Activated T-cell treated with anti-CD3 and anti-CD28 coated beads, Interleukin-2, amount 50 U/mL, for 48 hours (primary cell): ENCODE measurements around the gene MTHFD2L.
"Not testable (repeated sequence)": the region's sequence is repeated elsewhere in the genome, so short reads cannot be mapped to it uniquely, and the experiment has no call there.

Experiments used
- DNase-seq, 2 experiments: peaks; one replicate each; pipeline ENCODE4 v3.0.0-alpha.2; 2020

Gene MTHFD2L

GRCh38 chr4:74157561-74158465 is at the start of gene MTHFD2L:
MTHFD2L (plus strand) TSS chr4:74158118; CDS start chr4:74158139, 21 bp downstream.
- peak; percentile 88 to 92 for DNase-seq

- no peak for DNase-seq
Observed at GRCh38 chr4:74108457-74109115, 49.3 kb upstream of the MTHFD2L start.

DNA sequence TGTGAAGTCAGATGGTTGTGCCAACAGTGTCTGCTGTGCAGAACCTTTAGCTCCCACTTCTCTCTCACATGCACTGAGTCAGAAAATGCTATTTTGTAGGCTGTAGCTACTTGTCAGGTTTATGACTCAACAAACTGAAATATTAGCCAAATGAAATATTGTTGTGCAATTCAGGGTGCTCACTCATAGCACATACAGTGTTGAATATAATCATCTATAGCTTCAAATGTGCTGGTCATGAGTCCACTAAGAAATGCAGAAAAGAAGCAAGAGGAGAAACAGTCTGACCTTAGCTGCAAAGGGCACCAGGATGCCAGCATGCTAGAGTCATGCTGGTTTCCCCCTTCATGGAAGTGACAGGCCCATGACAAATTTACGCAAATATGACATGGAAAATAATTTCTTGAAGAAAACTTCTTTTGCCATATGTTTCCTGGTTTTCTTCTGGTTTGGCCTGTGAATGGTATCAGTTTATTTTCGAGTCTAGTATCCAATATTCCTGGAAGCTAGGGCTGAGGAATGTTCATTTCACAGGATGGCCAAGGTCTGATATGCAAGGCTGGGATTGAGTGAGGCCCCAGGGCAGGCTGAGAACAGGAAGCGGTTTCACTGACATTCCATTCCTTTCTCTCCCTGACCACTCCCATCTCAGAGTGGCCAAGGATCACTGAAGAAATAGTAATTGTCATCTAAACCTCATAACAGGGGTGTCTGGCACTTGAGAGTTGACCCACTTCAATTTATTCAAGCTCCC is 48.6 kb upstream of the MTHFD2L start:
- no peak for DNase-seq

DNA sequence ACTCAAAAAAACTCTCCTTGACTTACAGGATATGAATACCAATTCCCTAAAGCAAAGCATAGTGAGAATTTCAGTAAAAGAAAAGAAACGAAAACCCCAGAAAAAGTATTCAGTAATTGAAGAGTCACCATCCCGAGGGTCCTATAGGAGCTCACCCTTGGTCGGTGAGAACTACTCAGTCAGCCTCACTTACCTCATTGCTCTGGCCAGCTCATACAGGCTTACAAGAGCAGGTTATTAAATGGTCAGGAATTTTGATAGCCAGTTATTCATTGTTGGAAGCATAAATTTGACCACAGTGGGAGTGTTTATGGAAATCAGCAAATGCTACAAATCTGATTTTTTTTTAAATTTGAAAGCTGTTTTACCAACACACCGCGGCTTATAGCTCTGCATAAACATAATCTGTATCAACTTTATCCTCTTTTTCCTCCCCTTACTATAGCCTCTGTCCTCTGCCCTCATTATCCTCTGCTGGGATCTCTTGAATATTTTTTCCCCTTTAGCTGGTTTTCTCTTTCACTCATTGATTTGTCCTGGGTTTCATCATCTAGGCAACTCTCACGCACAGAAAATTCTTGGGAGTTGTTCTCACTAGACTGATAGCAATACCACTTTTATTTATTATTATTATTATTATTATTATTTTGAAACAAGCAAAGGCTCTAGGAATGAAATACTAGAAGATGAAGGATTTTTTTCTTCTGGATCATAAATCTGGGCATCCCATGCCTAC is 47.9 kb upstream of the MTHFD2L start:
- DNase-seq, result no peak

DNA sequence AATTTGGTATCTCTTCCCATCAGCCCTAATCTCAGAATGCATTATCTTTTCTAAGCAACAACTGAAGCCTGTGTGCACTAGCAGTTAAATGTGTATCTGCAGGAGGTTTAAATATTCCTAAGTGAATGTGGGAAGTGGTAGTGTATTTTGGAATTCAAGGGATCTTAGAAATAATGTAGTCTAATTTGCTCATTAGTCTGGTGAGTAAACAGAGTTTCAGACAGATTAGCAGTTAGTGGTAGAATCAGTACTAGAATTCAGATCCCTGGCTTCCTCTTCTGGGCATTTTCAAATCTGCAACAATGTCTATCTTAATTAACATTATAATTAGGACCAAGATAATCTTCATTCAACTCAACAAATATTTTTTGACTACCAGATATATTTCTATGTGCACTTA is 47.2 kb upstream of the MTHFD2L start:
- no peak for DNase-seq

- DNase-seq, result no peak
Observed at GRCh38 chr4:74111306-74111975, 46.5 kb upstream of the MTHFD2L start.

DNA sequence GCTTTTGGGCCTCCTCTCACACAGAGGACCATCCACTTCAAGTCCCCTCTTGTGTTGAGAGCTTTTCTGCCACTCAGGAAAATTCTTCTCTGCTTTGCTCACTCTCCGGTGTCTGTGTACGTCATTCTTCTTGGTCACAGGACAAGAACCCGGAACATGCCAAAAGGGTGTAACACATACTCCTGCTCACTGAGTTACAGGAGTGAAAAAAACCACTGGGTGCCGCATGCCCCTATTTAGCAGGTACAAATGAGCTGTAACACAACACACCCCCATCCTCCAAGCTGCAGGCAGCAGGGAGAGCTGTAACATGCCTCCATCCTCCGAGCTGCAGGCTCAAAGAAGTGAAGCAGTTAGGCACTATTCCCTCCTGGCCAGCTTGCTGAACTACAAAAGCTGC is 45.9 kb upstream of the MTHFD2L start:
- DNase-seq, result no peak

- DNase-seq, result no peak
Observed at GRCh38 chr4:74112399-74113105, 45.4 kb upstream of the MTHFD2L start.

GRCh38 chr4:74114234-74114633 is 43.7 kb upstream of the MTHFD2L start:
- no peak for DNase-seq

- no peak for DNase-seq
Observed at GRCh38 chr4:74117024-74117534, 40.8 kb upstream of the MTHFD2L start.

DNA sequence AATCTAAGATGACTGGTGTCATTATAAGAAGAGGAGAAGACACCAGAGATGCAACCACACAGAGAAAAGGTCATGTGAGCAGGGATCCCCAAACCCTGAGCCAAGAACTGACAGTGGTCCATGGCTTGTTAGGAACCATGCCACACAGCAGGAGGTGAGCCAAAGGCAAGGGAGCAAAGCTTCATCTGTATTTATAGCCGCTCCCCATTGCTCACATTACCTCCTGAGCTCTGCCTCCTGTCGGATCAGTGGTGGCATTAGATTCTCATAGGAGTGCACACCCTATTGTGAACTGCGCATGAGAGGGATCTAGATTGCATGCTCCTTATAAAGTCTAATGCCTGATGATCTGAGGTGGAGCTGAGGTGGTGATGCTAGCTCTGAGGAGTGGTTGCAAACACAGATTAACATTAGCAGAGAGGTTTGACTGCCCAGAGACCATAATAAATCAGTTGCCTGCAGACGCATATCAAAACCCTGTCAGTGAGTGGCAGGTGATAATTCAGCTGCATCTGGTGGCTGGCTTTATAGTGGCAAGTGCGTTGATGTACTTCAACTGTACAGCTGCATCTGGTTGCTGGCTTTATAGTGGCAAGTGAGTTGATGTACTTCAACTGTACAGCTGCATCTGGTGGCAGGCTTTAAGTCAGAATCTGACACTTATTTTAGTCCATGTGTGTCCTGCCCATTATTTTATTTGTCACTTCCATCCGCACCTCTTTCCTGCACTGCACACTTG is 39.1 kb upstream of the MTHFD2L start:
- no peak for DNase-seq

DNA sequence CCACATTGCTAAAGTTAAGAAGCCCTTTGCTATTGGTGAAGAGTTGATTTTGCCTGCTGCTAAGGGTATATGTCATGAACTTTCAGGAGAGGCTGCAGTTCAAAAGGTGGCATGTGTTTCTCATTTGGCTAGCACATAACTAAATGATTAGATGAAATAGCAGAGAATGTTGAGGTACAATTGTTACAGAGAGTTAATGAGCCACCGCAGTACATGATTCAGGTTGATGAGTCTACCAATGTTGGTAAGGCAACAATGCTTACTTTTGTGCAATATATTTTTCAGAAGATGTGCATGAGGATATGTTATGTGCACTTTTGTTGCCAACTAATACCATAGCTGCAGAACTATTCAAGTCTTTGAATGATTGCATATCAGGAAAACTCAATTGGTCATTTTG is 37.8 kb upstream of the MTHFD2L start:
- no peak for DNase-seq

- no peak for DNase-seq
Observed at GRCh38 chr4:74121643-74122579, 36.0 kb upstream of the MTHFD2L start.

DNA sequence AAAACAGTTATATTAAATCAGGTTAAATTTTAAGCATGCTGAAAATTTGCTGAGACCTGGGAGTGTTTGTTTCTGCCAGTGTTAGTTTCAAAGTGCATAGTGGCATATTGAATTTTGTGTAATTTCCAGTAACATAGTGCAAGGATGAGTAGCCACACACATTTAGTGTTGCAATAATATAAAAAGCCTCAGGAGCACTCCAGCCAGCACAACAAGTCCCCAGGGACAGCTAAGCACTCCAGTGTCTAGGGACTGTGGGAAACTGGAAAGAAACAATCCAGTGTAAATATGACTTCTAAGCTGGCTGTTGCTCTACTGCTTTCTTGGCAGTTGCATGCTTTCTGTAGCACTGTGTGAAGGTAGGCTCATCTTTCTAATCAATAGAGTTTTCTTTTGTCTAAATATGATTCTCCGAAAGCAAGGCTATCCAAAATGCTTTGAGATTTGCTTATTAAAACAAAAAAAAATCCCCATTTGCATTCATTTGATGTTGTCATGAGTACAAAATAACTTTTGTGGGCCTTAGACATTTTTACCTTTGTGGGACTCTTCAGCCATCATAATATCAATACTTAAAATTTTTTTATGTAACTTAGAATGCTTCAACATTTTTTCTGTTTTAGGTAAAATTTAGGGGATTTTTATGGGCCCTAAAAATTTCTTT is 34.7 kb upstream of the MTHFD2L start:
- DNase-seq, result no peak

GRCh38 chr4:74125029-74125428 is 32.9 kb upstream of the MTHFD2L start:
- DNase-seq, result no peak

DNA sequence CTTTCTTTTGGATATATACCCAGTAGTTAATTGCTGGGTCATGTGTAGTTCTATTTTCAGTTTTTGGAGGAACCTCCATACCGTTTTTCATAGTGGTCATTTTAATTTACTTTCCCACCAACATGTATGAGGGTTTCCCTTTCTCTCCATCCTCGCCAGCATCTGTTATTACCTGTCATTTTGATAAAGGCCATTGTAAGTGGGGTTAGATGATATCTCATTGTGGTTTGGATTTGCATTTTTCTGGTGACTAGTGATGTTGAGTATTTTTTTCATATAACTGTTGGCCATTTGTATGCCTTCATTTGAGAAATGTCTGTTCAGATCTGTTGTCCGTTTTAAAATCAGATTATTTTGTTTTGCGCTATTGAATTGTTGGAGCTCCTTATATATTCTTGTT is 30.2 kb upstream of the MTHFD2L start:
- DNase-seq, result no peak

GRCh38 chr4:74130843-74131242 is 27.1 kb upstream of the MTHFD2L start:
- DNase-seq, result not testable (repeated sequence)

DNA sequence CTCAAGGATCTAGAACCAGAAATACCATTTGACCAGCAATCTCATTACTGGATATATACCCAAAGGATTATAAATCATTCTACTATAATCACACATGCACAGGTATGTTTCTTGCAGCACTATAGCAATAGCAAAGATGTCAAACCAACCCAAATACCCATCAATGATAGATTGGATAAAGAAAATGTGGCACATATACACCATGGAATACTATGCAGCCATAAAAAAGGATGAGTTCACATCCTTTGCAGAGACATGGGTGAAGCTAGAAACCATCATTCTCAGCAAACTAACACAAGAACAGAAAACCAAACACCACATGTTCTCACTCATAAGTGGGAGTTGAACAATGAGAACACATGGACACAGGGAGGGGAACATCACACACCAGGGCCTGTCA is 25.7 kb upstream of the MTHFD2L start:
- not testable (repeated sequence) for DNase-seq

DNA sequence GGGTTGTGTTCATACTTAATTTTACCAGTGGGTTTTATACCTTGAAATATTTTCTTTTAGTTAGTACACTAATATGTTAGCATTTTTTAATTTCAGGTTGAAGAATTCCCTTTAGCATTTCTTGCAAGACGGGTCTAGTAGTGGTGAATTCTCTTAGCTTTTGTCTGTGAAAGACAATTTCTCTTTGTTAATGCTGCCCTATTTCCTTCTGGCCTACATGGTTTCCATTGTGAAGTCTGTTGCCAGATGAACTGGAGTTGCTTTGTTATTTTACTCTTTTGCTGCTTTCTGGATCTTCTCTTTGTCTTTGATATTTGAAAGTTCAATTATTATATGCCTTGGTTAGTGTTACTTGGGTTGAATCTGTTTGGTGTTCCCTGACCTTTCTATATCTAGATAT is 25.0 kb upstream of the MTHFD2L start:
- DNase-seq, result no peak
